SK-N-SH treated with all-trans-retinoic acid at 6 μM for 48 hours (cell line): ENCODE results near the gene DAGLA.
A peak's percentile ranks its signal among the peaks of the same experiment; 100 is the strongest.

Source experiments
- ATAC-seq: fragments of 200-7000 bp; cut with Tn5 transposase; 3 replicates; pipeline ENCODE4 v1.9.1; 2020; ENCODE audit warnings: mild to moderate bottlenecking, moderate library complexity
- ARNTL ChIP-seq: fragments of 450-650 bp; formaldehyde crosslinking; IDR thresholded peaks from 2 replicates; pipeline ENCODE4 v1.5.0; 2020; ENCODE audit warnings: low read depth, mild to moderate bottlenecking, moderate library complexity, borderline replicate concordance
- CSDC2 ChIP-seq: fragments of 250-450 bp; sonication (Bioruptor Pico); IDR thresholded peaks from 2 replicates; pipeline ENCODE4 v1.5.0; 2020; ENCODE audit warnings: mild to moderate bottlenecking, moderate library complexity
- ESRRG ChIP-seq: fragments of 250-450 bp; sonication (Bioruptor Pico); IDR thresholded peaks from 2 replicates; pipeline ENCODE4 v1.6.1; 2021; ENCODE audit warnings: mild to moderate bottlenecking
- GLIS3 ChIP-seq: fragments of 250-450 bp; sonication (Bioruptor Pico); IDR thresholded peaks from 2 replicates; pipeline ENCODE4 v1.5.0; 2020; ENCODE audit warnings: mild to moderate bottlenecking, moderate library complexity
- ISL1 ChIP-seq: fragments of 250-450 bp; sonication (Bioruptor Pico); IDR thresholded peaks from 2 replicates; pipeline ENCODE4 v2.1.2; 2022; ENCODE audit warnings: mild to moderate bottlenecking, moderate library complexity
- OSR1 ChIP-seq: fragments of 250-450 bp; sonication (Bioruptor Pico); IDR thresholded peaks from 2 replicates; pipeline ENCODE4 v1.8.0; 2022; ENCODE audit warnings: moderate library complexity, mild to moderate bottlenecking, inconsistent platforms
- POU6F1 ChIP-seq: fragments of 250-450 bp; sonication (Bioruptor Pico); IDR thresholded peaks from 2 replicates; pipeline ENCODE4 v1.8.0; 2021; ENCODE audit warnings: low read depth, mild to moderate bottlenecking, moderate library complexity, borderline replicate concordance
- PPARA ChIP-seq: fragments of 250-450 bp; sonication (Bioruptor Pico); IDR thresholded peaks from 2 replicates; pipeline ENCODE4 v1.5.0; 2020; ENCODE audit warnings: mild to moderate bottlenecking, borderline replicate concordance
- RARB ChIP-seq: fragments of 250-450 bp; sonication (Bioruptor Pico); IDR thresholded peaks from 2 replicates; pipeline ENCODE4 v1.8.0; 2021; ENCODE audit warnings: mild to moderate bottlenecking, moderate library complexity
- SNAI2 ChIP-seq: fragments of 250-450 bp; sonication (Bioruptor Pico); IDR thresholded peaks from 2 replicates; pipeline ENCODE4 v1.5.0; 2020; ENCODE audit warnings: mild to moderate bottlenecking, moderate library complexity
- TOX ChIP-seq: fragments of 250-450 bp; sonication (Bioruptor Pico); IDR thresholded peaks from 2 replicates; pipeline ENCODE4 v1.8.0; 2021; ENCODE audit warnings: mild to moderate bottlenecking, moderate library complexity, borderline replicate concordance
- TSHZ2 ChIP-seq: fragments of 250-450 bp; sonication (Bioruptor Pico); IDR thresholded peaks from 2 replicates; pipeline ENCODE4 v1.5.0; 2020; ENCODE audit warnings: mild to moderate bottlenecking, moderate library complexity
- ZC3H10 ChIP-seq: fragments of 250-450 bp; sonication (Bioruptor Pico); IDR thresholded peaks from 2 replicates; pipeline ENCODE4 v1.5.1; 2021; ENCODE audit warnings: mild to moderate bottlenecking, moderate library complexity
- ZFP3 ChIP-seq: fragments of 250-450 bp; sonication (Bioruptor Pico); IDR thresholded peaks from 2 replicates; pipeline ENCODE4 v1.5.0; 2020; ENCODE audit warnings: mild to moderate bottlenecking, moderate library complexity
- ZFP30 ChIP-seq: fragments of 450-650 bp; formaldehyde crosslinking; IDR thresholded peaks from 2 replicates; pipeline ENCODE4 v1.5.0; 2022; ENCODE audit warnings: mild to moderate bottlenecking, moderate library complexity
- ZNF70 ChIP-seq: fragments of 450-650 bp; formaldehyde crosslinking; IDR thresholded peaks from 2 replicates; pipeline ENCODE4 v1.5.0; 2020; ENCODE audit warnings: mild to moderate bottlenecking, moderate library complexity
- TF ChIP-seq, protein P1 (sequence below): fragments of 250-450 bp; sonication (Bioruptor Pico); IDR thresholded peaks from 2 replicates; pipeline ENCODE4 v1.5.1; 2020; ENCODE audit warnings: low read depth, mild to moderate bottlenecking, moderate library complexity
- TF ChIP-seq, protein P2 (sequence below): fragments of 250-450 bp; sonication (Bioruptor Pico); IDR thresholded peaks from 2 replicates; pipeline ENCODE4 v1.8.0; 2020; ENCODE audit warnings: mild to moderate bottlenecking, moderate library complexity, borderline replicate concordance

The DAGLA gene

DNA sequence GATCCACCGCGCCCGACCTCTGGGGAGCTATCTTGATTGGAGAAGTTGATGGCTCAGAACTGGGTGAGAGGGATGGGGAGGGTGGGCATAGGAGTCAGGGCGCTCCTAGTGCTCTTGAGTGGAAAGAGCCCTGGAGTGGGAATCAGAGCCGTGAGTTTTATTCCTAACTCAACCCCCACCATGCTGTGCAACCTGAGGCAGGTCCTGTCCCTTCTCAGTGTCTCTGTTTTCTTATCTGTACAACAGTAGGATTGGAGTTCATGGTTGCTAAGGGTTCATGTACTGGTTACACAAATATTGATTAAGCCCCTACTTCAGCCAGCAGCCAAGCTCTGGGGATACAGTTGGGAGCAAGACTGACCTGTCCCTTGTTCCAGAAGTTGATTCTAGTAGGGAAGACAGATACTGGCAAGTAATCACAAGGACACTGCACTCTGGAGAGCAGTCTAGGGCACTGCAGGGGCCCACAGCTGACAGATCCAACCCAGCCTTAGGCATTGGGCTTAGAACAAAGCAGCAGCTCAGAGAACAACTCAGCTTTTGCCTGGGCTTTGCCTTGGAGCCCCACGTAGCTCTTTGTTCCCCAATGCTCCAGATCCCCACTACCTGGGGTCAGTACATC lies 12.4 kb upstream of the DAGLA start:
- peak; percentile 22; the same call in 1 of the 3 replicates for ATAC-seq
- no peak for TF ChIP-seq ZNF70 (CRISPR knock-in tag)
- no peak for TF ChIP-seq ZFP3 (CRISPR knock-in tag)
- no peak for TF ChIP-seq PPARA (CRISPR knock-in tag)
- no peak for TF ChIP-seq ZFP30 (CRISPR knock-in tag)
- TF ChIP-seq OSR1 (CRISPR knock-in tag) = no peak
- no peak for TF ChIP-seq TOX

DNA sequence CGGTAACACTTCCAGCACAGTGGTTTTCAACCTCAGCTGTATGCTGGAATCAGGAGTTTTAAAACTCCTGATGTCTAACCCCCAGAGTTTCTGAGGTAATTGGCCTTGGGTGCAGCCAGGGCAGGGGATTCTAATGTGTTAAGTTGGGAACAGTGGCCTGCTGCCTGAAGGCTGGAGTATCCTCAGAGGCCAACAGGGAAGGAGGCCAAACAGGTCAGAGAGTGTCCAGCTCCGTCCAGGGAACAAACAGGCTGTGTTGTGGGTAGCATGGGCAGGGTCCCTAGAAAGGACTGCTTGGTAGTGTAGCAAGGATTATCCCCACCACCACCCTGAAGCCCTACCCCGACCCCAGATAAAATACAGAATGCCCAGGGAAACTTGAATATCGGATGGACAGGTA lies 10.8 kb upstream of the DAGLA start:
- TF ChIP-seq ESRRG (CRISPR knock-in tag) (no peak), ARNTL (CRISPR knock-in tag) (no peak), SNAI2 (no peak), ISL1 (no peak), ZNF70 (CRISPR knock-in tag) (no peak), GLIS3 (CRISPR knock-in tag) (no peak), PPARA (CRISPR knock-in tag) (no peak), TSHZ2 (CRISPR knock-in tag) (no peak), TOX (no peak)
- TF ChIP-seq, protein P1, sequence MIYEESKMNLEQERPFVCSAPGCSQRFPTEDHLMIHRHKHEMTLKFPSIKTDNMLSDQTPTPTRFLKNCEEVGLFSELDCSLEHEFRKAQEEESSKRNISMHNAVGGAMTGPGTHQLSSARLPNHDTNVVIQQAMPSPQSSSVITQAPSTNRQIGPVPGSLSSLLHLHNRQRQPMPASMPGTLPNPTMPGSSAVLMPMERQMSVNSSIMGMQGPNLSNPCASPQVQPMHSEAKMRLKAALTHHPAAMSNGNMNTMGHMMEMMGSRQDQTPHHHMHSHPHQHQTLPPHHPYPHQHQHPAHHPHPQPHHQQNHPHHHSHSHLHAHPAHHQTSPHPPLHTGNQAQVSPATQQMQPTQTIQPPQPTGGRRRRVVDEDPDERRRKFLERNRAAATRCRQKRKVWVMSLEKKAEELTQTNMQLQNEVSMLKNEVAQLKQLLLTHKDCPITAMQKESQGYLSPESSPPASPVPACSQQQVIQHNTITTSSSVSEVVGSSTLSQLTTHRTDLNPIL (CRISPR knock-in tag) = no peak
- TF ChIP-seq, protein P2, sequence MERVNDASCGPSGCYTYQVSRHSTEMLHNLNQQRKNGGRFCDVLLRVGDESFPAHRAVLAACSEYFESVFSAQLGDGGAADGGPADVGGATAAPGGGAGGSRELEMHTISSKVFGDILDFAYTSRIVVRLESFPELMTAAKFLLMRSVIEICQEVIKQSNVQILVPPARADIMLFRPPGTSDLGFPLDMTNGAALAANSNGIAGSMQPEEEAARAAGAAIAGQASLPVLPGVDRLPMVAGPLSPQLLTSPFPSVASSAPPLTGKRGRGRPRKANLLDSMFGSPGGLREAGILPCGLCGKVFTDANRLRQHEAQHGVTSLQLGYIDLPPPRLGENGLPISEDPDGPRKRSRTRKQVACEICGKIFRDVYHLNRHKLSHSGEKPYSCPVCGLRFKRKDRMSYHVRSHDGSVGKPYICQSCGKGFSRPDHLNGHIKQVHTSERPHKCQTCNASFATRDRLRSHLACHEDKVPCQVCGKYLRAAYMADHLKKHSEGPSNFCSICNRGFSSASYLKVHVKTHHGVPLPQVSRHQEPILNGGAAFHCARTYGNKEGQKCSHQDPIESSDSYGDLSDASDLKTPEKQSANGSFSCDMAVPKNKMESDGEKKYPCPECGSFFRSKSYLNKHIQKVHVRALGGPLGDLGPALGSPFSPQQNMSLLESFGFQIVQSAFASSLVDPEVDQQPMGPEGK (CRISPR knock-in tag) = no peak
- TF ChIP-seq, all 23 proteins: peak for 0
- ATAC-seq = no peak

- no peak for ATAC-seq
- TF ChIP-seq, protein P2 (CRISPR knock-in tag) = no peak
- TF ChIP-seq POU6F1 (CRISPR knock-in tag) = no peak
- no peak for TF ChIP-seq CSDC2 (CRISPR knock-in tag)
- no peak for TF ChIP-seq ZNF70 (CRISPR knock-in tag)
- no peak for TF ChIP-seq SNAI2
- no peak for TF ChIP-seq ZFP3 (CRISPR knock-in tag)
- no peak for TF ChIP-seq ISL1
- TF ChIP-seq ARNTL (CRISPR knock-in tag) = no peak
- TF ChIP-seq RARB (CRISPR knock-in tag) = no peak
Measured at GRCh38 chr11:61670626-61671025, 9.6 kb upstream of the DAGLA start.

- peak; percentile 65 for ATAC-seq
- no peak for TF ChIP-seq POU6F1 (CRISPR knock-in tag)
- TF ChIP-seq TSHZ2 (CRISPR knock-in tag) = no peak
- no peak for TF ChIP-seq ISL1
- no peak for TF ChIP-seq ZC3H10 (CRISPR knock-in tag)
- TF ChIP-seq SNAI2 = no peak
- TF ChIP-seq, protein P1 (CRISPR knock-in tag) = no peak
- TF ChIP-seq ARNTL (CRISPR knock-in tag) = no peak
- TF ChIP-seq PPARA (CRISPR knock-in tag) = no peak
Measured at GRCh38 chr11:61671527-61671926, 8.7 kb upstream of the DAGLA start.
